KBM-7 (cell line): Measurements from ENCODE around the gene FSTL4.
A peak's percentile ranks its signal among the peaks of the same experiment; 100 is the strongest.

Source experiments
- DNase-seq: peaks from one replicate; pipeline ENCODE4 v3.0.0-alpha.2; 2015
- in situ Hi-C: fragments of 300-500 bp; cut with MboI; formaldehyde crosslinking; loops from 2 replicates; pipeline ENCODE4 v1.14.3; 2020; ENCODE audit warnings: low sequenced_read_pairs, low pct_unique_long_range_greater_than_20kb, mixed read lengths

Gene FSTL4

GRCh38 chr5:133423011-133423617, 189.2 kb downstream of the FSTL4 start:
- in situ Hi-C loops = no loop called here
- no peak for DNase-seq

- in situ Hi-C loops = no loop called here
- no peak for DNase-seq
Measured at GRCh38 chr5:133421806-133422205, 190.5 kb downstream of the FSTL4 start.

- DNase-seq = peak; percentile 66
- in situ Hi-C loops = no loop called here
Measured at GRCh38 chr5:133421394-133421793, 190.9 kb downstream of the FSTL4 start.

- no peak for DNase-seq
- in situ Hi-C loops = no loop called here
Measured at GRCh38 chr5:133420440-133421301, 191.7 kb downstream of the FSTL4 start.

- DNase-seq = no peak
- in situ Hi-C loops = no loop called here
Measured at GRCh38 chr5:133415906-133416305, 196.4 kb downstream of the FSTL4 start.

GRCh38 chr5:133415506-133415905, 196.8 kb downstream of the FSTL4 start:
- in situ Hi-C loops = no loop called here
- DNase-seq = no peak

GRCh38 chr5:133412661-133413060, 199.7 kb downstream of the FSTL4 start:
- in situ Hi-C loops = no loop called here
- DNase-seq = no peak

GRCh38 chr5:133410335-133410828, 202.0 kb downstream of the FSTL4 start:
- in situ Hi-C loops = no loop called here
- DNase-seq = no peak

GRCh38 chr5:133409210-133409674, 203.1 kb downstream of the FSTL4 start:
- in situ Hi-C loops = no loop called here
- no peak for DNase-seq

GRCh38 chr5:133408322-133408721, 204.0 kb downstream of the FSTL4 start:
- DNase-seq = no peak
- in situ Hi-C loops = no loop called here

- in situ Hi-C loops = no loop called here
Measured at GRCh38 chr5:133406977-133407632, 205.2 kb downstream of the FSTL4 start.

GRCh38 chr5:133406208-133406976, 205.9 kb downstream of the FSTL4 start:
- DNase-seq = no peak
- in situ Hi-C loops = no loop called here

More at GRCh38 chr5:133406977-133407632, 205.2 kb downstream of the FSTL4 start:
- DNase-seq = no peak

GRCh38 chr5:133405275-133406034, 206.9 kb downstream of the FSTL4 start:
- no peak for DNase-seq
- in situ Hi-C loops = no loop called here

GRCh38 chr5:133404724-133405123, 207.6 kb downstream of the FSTL4 start:
- in situ Hi-C loops = no loop called here
- DNase-seq = no peak

GRCh38 chr5:133403741-133404364, 208.5 kb downstream of the FSTL4 start:
- in situ Hi-C loops = no loop called here
- DNase-seq = no peak

GRCh38 chr5:133402775-133403174, 209.6 kb downstream of the FSTL4 start:
- in situ Hi-C loops = no loop called here
- no peak for DNase-seq

- DNase-seq = no peak
- in situ Hi-C loops = no loop called here
Measured at GRCh38 chr5:133401731-133402347, 210.5 kb downstream of the FSTL4 start.
